GM18517 (cell line): ENCODE measurements around the gene TCF12.

Source experiments
- ATAC-seq: cut with Tn5 transposase; IDR thresholded peaks from one replicate; pipeline ENCODE4 v1.9.1; 2021; ENCODE audit warnings: mild to moderate bottlenecking, moderate library complexity; ENCODE audit not compliant: unreplicated experiment

TCF12 gene

DNA sequence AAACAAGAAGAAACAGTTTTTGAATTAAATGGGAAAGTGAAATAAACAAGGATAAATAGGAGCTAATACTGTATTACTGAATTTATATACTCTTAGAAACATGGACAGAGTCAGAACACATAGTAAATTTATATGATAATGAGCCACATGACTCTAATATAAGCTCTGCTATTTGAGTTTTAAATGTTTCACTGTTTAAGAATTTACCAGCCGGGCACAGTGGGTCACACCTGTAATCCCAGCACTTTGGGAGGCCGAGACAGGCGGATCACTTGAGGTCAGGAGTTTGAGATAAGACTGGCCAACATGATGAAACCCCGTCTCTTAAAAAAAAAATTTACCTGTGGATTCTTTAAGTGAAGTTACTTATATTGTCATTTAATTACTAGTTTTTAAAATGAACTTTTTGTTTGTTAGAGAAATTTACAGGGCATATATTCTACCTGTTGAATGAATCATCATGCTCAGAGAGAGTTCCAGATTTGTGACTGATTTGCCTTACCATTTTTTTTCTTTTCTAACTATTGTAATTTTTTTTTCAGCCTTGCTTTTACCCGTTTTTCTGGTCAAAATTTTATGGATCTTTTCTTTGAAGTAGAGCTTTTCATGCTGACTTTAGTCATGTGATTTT, 125.7 kb downstream of the TCF12 start:
- no peak for ATAC-seq

DNA sequence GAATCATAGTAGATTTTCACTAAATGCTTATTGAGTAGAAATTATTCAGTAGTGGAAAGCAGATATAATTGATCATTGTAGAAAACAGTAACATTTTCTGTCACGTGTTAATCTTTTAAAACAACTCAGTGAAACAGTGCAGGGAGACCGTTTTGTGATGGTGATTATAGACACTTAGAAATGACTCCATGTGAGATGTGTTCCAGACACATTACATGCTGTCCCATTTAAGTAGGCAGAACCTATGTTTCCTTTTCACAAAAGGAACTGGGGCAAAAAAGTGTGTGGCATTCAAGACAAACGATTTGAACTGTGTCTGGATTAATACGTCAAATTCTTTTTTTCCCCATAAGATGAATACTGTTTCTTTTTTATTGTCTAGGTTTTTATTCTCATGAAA, 126.5 kb downstream of the TCF12 start:
- ATAC-seq: no peak

DNA sequence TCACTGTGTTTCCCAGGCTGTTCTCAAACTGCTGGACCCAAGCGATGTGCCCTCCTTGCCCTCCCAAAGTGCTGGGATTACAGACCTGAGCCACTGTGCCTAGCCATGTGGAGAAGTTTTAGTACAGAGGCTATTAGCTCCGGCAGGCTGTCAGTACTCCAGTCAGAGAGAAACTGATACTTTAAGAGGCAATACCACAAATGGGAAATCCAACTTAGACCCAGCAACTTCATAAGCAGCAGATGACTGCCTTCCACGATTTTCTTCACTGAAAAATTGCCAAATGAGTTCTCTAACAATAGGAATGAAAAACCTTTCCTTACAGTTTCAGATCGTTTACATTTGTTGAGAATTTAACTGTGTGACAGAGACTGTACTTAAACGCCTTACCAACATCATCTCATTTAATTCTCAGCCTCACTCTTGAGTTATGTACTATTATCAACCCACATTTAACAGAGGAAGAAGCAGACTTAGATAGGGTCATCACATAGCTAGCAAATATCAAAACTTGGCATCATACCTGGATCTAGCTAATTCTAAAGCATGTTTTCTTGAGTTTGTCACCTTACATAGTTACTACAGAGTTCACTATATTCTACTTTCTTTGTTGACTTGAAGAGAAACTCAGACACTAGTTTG, 127.4 kb downstream of the TCF12 start:
- peak; percentile 86 for ATAC-seq

DNA sequence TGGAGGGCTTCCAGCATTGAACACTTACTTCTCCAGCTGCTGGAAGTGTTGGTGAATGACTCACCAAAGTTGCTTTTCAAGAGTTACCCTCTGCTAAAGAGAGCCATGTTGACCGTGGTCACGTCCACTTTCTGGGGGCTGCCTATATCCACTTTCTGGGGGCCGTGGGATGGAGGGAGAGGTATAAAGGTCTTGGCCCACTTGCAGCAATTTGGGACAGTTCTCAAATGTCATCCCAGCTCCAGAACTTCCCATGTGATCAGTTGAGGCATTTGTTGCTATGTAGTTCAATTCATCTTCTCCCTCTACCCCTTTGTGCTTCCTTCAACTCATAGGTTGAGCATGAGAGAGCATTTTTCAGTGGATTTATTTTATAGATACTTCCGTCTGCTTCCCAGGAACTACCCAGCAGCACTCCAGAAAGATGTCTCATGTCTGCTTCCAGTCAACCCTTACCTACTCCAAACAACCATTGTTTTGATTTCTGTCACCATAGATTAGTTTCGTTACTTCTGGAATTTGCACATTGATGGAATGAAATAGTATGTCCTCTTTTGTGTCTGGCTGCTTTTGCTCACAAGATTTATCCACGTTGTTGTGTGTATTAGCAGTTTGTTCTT, 130.6 kb downstream of the TCF12 start:
- ATAC-seq: no peak

DNA sequence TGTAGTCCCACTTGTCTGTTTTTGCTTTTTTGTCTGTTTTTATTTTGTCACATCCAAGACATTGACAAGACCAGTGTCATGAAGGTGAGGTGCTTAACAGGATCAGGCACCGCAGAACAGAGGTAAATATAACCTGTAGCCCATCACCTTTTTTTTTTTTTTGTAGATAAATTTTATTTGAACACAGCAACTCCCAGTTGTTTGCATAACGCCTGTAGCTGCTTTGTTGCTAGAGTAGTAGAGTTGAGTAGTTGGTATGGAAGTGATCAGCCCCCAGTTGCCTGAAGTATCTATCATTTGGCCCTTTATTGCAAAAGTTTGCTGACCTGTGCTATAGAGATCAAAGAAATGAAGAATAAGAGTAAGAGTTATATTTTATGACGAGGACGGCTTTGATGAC, 135.0 kb downstream of the TCF12 start:
- ATAC-seq: no peak

DNA sequence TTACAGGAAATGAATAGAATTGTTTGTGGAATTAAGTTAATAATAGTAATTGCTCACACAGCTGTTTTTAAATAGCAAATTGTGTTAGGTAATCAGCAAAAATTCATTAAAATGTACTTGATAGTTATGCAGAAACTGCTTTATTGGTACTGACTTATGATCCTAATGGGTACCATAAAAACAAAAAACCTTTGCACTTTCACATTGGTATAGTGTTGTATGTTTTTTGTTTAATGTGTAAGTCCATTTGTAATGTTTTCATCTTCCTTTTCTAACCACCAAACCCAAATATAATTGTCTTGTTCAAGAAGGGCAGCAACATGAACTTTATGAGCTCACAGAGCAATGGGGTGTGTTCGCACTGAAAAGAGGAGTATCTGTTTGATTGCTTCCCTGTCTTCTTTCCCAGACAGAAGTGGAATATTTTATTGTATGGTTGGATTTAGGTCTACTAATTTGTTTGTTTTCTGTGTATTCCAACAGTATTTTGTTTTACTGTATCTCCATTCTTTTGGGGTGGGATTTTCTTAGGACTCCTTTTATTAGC, 135.8 kb downstream of the TCF12 start:
- no peak for ATAC-seq

DNA sequence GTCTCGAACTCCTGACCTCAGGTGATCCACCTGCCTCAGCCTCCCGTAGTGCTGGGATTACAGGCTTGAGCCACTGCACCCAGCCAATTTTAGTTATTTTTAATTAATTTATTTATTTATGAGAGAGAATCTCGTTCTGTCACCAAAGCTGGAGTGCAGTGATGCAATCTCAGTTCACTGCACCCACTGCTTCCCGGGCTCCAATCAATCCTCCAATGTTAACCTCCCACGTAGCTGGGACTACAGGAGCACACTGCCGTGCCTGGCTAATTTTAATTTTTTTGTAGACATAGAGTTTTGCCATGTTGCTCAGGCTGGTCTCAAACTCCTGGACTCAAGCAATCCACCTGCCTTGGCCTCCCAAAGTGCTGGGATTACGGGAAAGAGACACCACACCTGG, 137.9 kb downstream of the TCF12 start:
- ATAC-seq: no peak

DNA sequence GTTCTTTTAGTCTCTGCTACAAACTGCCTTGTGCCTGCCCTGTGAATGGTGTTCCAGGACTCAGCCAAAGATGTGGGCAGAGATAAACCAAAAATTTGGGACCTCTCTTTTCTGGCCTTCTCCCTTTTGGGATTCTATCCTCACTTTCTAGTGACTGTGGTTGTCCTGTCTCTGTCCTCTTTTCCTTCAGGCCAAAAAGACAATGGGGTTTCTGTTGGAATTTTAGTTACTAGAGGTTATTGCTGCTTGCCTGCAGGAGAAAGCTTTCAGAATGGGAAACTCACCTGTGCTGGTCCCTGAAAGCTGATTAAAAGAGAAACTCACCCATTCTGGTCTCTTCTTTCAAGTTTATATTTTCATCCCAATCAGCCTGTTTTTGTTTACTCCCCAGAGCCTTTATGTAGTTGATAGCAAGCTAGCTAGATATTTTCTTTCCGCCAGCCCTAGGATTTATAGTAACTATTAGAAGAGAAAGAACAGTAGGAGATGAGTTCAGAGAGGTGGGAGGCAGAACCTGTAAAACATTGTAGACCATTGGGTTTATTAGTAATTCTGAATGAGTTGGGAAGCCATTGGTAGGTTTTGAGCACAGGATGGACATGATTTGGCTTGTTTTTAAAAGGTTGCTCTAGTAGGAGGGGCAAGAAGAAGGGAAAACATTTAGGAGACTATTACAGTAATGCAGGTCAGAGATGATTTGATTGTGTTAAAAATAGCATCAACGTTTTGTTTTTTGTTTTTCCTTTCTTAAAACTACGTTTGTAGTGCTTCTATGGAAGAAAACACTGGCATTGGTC, 138.9 kb downstream of the TCF12 start:
- no peak for ATAC-seq

DNA sequence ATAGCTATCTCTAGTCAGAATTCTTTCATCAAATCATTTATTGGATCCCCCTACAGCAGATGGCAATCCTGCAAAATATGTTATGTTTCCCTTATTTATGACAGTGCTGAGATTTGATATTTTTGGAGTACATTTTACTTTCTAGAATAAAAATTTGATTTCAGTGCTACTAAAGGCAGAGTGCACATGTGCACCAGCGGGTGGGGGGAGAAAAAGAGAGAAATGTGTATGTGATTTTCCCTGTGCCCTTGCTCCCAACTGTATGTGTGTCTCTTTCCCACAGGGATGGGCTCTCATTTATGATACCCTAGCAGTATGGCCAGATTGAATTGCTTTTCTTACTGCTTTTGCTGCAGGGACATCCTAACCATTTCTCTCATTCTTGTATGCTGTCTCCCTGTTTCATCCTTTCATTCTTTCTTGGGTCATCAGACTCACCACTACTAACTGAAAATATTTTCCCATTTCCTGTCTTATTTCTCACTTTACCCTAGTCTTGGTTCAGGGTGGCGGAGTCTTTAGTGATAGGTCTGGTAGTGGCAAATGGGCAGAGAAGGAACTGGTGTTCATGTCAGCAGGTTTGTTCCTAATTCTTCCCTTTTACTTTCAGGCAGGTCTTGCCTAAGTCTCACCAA, 140.7 kb downstream of the TCF12 start:
- no peak for ATAC-seq

DNA sequence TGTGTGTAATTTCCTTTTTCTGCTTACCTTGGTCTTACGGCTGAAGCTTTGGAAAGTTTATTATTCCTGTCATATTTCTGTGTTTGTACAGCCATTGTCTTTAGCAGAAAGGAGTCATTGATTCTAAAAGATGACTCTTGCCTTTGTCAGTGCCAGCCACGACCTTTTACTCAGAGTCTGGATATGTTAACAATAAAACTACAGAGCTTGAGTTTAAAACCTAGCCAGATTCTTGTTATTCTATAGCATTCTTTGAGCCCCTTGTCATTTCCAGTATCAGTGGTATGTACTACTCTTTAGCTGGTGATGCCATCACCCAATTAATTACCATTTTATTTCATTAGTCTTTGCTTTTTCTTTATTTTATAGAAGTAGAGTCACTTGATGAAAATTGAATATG, 142.4 kb downstream of the TCF12 start:
- no peak for ATAC-seq

DNA sequence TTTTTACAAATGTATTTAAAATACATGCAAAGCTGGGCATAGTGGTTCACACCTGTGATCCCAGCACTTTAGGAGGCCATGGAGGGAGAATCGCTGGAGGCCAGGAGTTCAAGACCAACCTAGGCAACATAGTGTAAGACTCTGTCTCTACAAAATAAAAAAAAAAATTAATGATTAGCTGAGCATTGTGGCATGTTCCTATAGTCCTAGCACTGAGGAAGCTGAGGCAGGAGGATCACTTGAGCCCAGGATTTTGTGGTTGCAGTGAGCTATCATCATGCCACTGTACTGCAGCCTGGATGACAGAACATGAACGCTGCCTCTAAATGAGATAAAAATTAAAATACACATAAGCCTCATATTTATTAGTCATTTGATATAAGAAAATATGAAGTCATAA, 142.8 kb downstream of the TCF12 start:
- no peak for ATAC-seq

DNA sequence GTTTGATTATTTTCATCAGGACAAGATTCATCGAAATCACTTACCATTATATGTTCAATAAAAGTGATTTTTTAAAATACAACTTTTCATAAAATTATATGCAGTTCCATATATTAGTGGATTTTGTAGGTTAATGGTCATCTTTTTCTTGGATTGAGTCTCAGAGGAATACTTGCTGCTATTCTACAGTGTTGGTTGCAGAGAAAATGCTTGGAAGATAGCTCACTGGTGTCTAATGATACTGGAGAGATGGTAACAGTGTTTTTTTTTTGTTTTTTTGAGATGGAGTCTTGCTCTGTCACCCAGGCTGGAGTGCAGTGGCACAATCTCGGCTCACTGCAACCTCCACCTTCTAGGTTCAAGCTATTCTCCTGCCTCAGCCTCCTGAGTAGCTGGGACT, 143.3 kb downstream of the TCF12 start:
- ATAC-seq: no peak

DNA sequence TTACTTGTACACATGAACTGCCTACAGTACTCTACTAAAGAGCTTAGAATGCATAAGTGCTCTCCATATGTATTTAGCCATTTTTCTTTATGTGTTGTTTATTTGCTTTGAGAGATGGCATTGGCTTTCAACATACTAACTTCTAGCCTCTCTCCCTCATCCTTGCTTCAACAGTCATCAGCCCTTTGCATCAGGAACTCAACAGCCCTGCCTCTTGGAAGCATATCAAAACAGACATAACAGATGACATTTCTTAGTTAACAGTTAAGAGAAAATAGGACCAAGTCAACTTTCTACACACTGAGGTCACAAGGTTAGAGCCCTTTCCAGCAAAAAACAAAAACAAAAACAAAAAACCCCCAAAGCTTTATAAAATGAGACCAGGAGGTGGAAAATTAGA, 145.6 kb downstream of the TCF12 start:
- no peak for ATAC-seq

DNA sequence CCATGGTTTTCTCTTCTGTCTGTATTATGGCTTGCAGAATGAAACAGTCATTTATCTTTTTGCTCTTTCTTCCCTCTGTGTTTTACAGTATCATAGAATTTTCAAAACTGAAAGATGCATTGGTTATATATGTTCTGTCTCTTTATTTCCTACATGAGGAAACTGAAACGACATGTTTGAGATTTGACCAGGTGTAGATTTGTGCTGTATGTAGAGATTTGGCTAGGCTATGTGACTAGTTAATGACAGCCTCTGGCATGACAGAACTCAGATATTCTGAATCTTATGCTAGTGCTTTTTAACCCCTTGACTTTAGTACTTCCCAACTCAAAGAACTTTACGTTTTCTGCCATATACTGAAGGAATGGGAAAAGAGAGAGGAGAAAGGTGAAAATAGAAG, 151.0 kb downstream of the TCF12 start:
- no peak for ATAC-seq

DNA sequence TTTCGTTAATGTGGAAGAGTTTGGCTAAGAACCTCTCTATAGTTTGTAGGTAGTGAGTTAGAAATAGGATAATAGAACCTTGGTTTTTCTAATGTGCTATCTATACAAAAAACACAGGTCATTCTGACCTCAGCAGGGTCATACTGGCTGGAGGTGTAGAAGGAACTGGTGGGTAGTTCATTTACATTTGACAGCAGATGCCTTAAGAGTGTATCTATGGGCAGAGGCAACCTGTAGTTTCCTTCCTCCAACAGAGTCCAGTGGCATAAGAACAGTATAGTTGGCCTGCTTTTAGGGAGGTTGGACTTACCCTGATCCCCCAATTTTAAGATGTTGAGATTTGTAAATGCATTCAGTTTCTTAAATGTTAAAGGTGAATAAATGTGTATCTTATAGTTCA, 152.2 kb downstream of the TCF12 start:
- no peak for ATAC-seq

DNA sequence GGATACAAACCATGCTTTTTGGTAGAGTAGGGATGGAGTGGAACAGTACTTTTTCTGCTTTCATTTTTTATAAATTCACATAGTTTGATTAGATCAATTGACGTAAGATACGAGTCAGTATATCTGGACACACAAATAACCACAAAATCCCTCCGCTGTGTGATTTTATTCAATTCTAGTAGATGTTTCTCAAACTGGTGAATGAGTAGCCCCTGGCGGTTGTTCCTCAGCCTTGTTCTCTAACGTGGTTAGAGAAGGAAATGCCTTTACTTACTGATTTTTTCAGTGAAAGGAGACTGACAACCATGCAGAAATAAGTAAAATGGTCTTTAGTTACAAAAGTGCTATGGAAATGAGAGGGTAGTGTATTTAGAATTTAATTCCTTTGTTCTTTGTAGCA, 161.0 kb downstream of the TCF12 start:
- ATAC-seq: no peak

DNA sequence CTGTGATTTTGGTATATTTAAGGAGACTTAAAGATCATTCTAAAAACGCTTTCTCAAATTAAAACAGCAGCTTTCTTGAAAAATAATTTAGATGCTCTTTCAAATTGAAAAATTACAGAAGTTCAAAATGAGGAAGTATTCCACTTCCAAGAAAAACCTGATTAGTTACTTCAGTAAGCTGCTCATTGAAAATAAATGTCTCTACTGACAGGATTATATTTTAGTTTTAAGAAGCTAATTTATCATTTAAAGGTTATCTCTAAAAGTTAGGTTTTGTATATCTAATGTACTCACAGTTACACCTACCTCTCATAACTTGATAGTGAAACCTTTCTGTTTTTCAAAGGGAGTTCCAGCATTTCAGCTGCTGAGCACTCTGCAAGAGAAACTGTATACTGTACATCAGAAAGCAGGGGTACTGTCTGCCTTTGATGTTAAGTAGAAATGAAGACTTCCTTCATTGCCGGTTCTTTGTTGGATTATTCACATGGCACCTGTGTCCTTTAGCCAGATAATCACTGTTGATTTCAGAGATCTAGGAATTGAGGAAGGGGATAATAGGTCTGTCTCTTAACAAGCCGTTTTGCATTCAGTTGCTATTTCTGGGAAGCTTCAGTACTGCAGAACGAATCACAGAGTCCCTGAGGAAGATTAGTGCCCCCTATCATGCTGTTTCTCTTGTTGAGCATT, 161.6 kb downstream of the TCF12 start:
- no peak for ATAC-seq

DNA sequence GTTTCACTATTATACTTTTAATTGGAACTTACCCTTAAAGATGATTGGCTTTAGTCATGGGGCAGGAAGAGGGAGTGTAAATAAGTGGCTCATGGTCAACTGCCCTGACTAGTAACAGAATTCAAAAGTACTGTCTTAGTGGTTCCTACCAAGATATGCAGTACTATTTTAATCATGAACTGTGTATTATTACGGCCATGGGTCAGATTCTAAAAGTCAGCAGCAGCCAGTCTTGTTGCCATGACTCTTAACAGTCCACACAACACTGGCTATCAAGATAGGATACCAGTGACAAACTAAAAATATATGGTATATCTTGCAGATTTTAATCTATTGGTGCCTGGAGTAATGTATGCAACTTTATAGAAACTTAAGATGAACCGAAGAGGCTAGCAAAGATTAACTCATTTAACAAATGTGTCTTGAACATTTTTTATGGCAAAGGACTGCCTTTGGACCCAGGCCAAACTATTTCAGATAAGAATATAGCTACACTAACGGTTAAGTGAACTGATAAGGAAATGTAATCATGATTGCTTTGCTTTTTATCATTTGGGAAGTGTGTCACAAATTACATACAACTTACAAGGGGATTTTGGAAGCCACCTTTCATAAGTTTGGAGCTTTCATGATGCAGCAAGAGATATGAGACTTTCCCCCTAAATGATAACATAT, 163.7 kb downstream of the TCF12 start:
- no peak for ATAC-seq

DNA sequence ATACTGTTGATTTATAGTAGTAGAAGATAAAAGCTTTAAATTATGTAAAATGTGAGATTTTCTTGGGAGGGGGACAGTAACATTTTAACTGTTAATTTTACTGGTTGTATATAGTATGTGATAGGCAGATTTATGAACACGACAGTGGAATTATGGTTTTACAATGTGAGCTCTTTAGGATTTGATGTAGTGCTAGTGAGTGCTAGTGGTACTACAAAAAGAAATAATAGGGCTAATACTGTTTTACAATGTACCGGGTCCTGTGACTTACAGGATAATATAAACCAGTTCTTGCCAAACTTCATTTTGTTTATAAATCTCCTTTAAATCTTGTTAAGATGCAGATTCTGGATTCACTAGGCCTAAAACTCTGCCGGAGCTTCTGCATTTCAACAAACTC, 165.7 kb downstream of the TCF12 start:
- ATAC-seq: no peak

DNA sequence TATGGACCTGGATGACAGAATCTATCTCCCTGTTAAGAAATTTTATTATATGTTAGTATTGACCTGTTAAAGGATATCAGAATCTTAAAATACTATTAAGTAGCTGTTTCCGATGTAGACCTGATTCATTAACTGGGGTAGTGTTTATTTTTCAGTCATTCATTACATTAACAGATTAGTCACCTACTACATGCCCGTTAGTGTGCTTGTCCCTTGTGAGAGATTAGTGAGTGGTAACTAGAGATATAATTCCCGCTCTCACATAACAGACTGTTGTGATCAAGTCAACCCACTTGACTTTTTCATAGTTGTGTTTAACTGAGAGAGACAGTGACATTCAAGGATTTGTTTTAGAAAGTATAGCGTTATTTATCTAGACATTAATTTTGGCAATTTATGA, 166.8 kb downstream of the TCF12 start:
- no peak for ATAC-seq
